NB4 (cell line): ENCODE measurements around the gene PPP1CA.

Experiments
- CTCF ChIP-seq: IDR thresholded peaks from one replicate; pipeline ENCODE4 v1.5.1; 2012; ENCODE audit warnings: low read depth, low read length
- MAX ChIP-seq: IDR thresholded peaks from 2 replicates; pipeline ENCODE4 v1.6.1; 2011; ENCODE audit warnings: low read depth, low read length
- MYC ChIP-seq: IDR thresholded peaks from 2 replicates; pipeline ENCODE4 v1.6.1; 2011; ENCODE audit warnings: low read depth, low read length
- POLR2A ChIP-seq: IDR thresholded peaks from 2 replicates; pipeline ENCODE4 v1.6.1; 2011; ENCODE audit warnings: mild to moderate bottlenecking; ENCODE audit not compliant: insufficient read length; ENCODE audit errors: extremely low read depth

DNA sequence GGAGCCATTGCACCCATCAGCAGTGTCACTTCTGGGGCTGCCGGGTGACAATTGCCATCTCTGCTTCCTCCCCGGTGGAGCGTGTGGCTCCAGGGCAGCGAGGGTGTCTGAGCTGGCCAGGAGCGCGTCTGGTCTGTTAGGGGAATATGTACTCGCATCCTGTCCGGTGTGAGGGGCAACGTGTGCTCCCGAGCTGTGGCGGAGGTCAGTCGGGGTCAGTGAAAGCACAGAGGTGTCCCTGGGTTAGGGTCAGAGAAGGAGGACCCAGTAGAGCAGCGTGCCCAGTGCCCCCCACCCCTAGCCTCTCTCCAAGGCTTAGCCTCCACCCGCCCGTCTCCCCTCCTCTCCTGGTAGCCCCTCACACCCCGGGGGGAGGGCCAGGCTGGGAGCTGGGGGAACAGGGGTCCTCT is 29.7 kb downstream of the PPP1CA start:
- TF ChIP-seq CTCF (no peak), POLR2A (no peak), MAX (no peak), MYC (no peak)
